ENCODE data around the gene KIRREL2. TPM values are rescaled to one million over a fixed set of nuclear protein-coding genes. Genes with fewer than 3 reads are reported as not detected.
A peak's percentile ranks its signal among the peaks of the same experiment; 100 is the strongest.
"Not testable (repeated sequence)": the region's sequence is repeated elsewhere in the genome, so short reads cannot be mapped to it uniquely, and the experiment has no call there.

The KIRREL2 gene
- total RNA-seq, 1 experiment from 2014 or later: 0.34 TPM

DNA sequence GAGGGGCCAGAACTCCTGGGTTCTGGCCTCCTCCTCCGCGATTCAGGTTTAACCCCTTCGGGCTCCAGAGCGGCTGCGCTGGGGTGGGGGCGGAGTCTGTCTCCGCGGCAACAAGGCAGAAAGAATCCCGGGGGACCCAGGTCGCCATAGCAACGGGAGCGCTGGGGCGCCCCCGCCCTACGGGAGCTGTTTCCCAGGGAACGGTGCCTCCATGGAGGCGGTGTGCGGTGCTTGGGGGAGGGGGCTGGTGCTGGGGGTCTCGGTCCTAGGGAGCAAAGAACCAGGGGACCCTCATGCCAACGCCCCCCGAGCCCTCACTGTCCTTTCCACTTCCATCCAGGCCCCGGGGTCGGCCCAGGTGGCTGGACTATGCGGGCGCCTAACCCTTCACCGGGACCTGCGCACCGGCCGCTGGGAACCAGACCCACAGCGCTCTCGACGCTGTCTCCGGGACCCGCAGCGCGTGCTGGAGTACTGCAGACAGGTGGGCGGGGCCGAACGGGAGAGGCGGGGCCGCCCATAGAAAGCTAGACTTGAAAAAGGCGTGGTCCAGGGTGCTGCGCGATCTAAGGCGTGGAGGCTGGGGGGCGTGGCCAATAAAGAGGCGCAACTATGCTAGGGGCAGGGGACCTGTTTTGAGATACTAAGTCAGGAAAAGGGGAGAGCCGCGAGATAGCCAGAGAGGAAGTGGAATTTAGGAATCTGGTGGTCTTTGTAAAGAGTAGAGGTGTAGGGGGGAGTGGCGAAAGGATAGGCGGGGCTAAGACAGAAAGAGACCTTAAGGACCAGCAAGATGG lies 12.8 kb downstream of the KIRREL2 start:
- peak; percentile 93 for DNase-seq (ENCODE audit: low read depth)

GRCh38 chr19:35870124-35870736 lies 13.5 kb downstream of the KIRREL2 start:
- peak; percentile 82 for DNase-seq (ENCODE audit: low read depth)

- DNase-seq (ENCODE audit: low read depth): no peak
These were observed 14.1 kb downstream of the KIRREL2 start for GRCh38 chr19:35870798-35871197.

- DNase-seq (ENCODE audit: low read depth): no peak
These were observed 14.9 kb downstream of the KIRREL2 start for GRCh38 chr19:35871611-35872010.

GRCh38 chr19:35872180-35872579 lies 15.5 kb downstream of the KIRREL2 start:
- no peak for DNase-seq (ENCODE audit: low read depth)

GRCh38 chr19:35874392-35874930 lies 17.8 kb downstream of the KIRREL2 start:
- no peak for DNase-seq (ENCODE audit: low read depth)

- DNase-seq (ENCODE audit: low read depth): no peak
These were observed 22.4 kb downstream of the KIRREL2 start for GRCh38 chr19:35879068-35879467.

DNA sequence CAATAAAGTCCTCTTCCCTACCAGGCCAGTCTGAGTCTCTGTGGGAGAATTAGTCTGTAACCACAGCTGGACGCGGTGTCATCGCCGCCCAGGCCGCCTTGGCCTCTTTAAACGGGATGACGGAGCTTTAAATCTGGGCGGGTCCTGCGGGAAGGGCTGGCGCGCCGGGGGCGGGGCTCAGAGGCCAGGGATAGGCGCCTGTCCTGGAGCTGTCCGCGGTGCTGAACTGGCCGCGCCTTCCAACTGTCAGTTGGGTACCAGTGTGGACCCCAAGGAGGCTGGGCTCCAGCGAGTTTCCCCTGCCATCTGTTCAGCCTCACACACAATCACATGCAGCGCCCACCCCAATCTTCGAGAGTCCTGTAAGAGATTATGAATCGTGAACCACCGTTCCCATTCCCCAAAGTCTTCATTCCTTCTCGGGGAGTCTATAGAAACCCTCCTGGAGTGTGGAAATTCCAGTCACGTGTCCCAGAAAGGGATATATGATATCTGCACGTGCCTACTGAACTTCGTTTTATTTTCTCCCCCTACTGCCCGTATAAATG lies 23.1 kb downstream of the KIRREL2 start:
- peak; percentile 95 for DNase-seq (ENCODE audit: low read depth)

DNA sequence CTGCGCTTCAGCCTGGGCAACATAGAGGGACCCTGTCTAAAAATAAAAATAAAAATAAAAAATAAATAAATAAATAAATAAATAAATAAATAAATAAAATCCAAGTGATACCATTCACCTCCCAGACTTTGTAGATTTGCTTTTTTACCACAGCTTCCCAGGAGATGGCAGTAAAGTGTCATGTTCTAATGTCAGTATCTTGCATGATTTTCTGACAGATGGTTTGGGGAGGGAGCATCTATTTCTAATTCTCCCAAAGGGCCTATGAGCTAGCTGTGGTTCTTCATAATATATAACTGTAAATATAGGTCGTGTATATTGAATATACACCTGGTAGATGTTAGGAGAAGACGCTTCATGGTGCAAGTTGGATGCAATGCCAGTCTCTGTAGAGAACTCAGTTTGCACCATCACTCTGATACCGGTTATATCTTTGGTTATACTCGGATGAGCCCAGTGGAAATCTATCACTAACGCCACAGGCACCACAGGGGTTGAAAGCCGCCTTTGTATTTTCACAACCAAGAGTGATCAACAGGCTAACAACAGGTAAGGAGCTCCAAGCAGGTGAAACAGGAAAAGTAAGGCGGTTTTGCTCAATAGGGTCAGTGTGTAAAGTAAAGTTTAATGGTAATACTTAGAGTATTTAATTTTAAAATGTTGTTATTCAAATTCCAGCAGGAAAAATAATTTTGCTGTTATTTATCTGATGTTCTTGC lies 25.6 kb downstream of the KIRREL2 start:
- DNase-seq (ENCODE audit: low read depth): peak; percentile 57

GRCh38 chr19:35883882-35884281 lies 27.2 kb downstream of the KIRREL2 start:
- DNase-seq (ENCODE audit: low read depth): no peak

GRCh38 chr19:35885225-35885738 lies 28.6 kb downstream of the KIRREL2 start:
- DNase-seq (ENCODE audit: low read depth): no peak

GRCh38 chr19:35885904-35886303 lies 29.2 kb downstream of the KIRREL2 start:
- no peak for DNase-seq (ENCODE audit: low read depth)

DNA sequence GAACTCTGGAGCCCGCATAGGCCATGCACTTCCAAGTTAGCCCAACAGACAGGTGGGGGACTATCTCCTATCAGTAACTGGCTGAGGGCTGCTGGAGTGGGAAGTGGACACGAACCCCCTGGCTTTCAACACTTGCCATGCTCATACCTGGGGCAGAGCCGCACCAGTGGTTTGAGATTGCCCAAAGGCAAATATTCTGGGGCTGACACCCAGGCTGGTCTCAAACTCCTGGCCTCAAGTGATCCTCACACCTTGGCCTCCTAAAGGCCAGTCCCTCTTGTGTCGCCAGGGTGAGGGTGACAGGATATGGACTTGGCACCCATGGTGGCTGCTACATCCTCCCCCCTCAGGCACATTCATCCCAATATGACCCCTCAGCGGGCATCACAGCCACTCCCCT lies 30.5 kb downstream of the KIRREL2 start:
- no peak for DNase-seq (ENCODE audit: low read depth)

- DNase-seq (ENCODE audit: low read depth): no peak
These were observed 31.7 kb downstream of the KIRREL2 start for GRCh38 chr19:35888398-35888797.

- DNase-seq (ENCODE audit: low read depth): no peak
These were observed 32.8 kb downstream of the KIRREL2 start for GRCh38 chr19:35889370-35890112.

DNA sequence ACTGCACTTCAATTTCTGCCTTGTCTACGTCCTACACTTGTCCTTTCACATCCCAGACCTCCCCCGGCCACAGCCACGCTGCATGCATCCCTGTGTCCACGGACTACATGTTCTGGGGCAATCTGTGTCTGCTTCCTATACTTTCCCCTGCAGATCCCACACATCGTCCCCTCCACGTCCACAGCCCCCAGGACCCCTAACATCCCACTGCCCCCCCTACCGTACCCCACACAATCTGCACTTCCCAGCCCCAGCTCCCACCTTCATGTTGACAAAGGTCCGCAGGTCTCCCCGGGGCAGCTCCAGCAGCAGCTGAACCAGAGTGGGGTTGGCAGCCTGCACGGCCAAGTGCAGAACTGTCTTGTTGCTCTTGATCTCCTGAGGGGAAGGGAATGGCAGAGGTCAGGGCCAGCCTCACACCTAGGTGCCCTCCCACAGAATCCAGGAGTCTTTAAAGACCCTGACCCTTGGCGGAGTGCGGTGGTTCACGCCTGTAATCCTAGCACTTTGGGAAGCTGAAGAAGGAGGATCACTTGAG lies 33.5 kb downstream of the KIRREL2 start:
- no peak for DNase-seq (ENCODE audit: low read depth)

DNA sequence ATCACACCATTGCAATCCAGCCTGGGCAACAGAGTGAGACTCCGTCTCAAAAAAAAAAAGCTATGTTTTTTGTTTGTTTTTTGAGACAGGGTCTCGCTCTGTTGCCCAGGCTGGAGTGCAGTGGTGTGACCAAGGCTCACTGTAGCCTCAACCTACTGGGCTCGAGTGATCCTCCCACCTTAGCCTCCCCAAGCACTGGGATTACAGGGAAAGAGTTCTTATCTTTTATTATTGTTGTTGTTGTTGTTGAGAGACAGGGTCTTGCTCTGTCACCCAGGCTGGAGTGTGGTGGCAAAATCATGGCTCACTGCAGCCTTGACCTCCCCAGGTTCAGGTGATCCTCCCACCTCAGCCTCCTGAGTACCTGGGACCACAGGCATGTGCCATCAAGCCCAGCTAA lies 35.1 kb downstream of the KIRREL2 start:
- DNase-seq (ENCODE audit: low read depth): not testable (repeated sequence)

GRCh38 chr19:35894342-35894741 lies 37.6 kb downstream of the KIRREL2 start:
- no peak for DNase-seq (ENCODE audit: low read depth)

DNA sequence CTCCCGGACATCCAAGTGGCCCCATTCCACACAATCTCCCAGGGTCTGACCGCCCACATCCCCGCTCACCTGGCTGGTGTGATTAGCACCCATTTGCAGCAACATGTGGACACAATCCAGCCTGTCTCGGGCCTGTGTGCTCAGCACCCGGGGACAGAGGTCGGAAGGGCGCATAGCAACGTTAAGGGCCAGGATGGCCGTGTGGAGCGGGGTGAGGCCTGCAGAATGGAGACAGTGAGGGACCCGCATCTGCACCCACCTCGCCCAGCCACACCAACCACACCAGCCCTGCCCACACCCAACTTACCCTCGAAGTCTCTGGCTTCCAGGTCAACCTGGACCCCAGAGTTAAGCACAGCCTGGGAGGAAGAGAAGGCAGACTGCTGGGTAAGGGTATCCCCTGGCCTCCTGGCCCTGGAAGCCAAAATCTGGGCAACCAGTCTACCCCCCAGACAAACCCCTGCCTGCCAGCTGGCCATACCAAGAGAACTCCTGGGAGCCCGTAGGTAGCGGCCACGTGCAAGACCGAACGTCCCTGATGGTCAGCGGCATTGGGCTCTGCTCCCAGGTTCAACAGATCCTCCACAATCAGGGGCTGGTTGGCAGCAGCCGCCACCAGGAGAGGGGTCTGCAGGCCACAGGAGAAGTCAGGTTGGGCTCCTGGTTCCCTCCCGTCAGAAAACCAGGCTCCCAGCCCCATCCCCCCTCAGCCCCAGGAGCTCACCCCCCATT lies 39.4 kb downstream of the KIRREL2 start:
- no peak for DNase-seq (ENCODE audit: low read depth)

- no peak for DNase-seq (ENCODE audit: low read depth)
These were observed 39.9 kb downstream of the KIRREL2 start for GRCh38 chr19:35896643-35897040.

Data from Daoy (cell line).